ENCODE measurements around the gene CD300A. TPM values are rescaled to one million over a fixed set of nuclear protein-coding genes. Genes with fewer than 3 reads are reported as not detected.

CD300A gene
- total RNA-seq, 2 donors from 2014 or later = not detected

GRCh38 chr17:74473294-74473693 is 6.9 kb downstream of the CD300A start:
- TF ChIP-seq CTCF (conservative IDR thresholded peaks at IDR 0.05) = no peak
- no peaks in the 10 kb centered on the region for H3K27me3 ChIP-seq (ENCODE audit: control insufficient read depth, insufficient read depth, low read length, poor library complexity, severe bottlenecking)
- Mint-ChIP-seq H3K9me3 (peaks cover 24% of the 10 kb centered on the region), H3K4me1 (no peaks in the 10 kb centered on the region), H3K27ac (no peak overlapping the region), H3K36me3 (ENCODE audit: low read depth) (no peaks in the 10 kb centered on the region), H3K4me3 (no peak overlapping the region), H3K27me3 (ENCODE audit: insufficient read depth) (peaks cover 20% of the 10 kb centered on the region)
- H3K9me3 ChIP-seq (ENCODE audit: control insufficient read depth, low read length) = peaks cover 14% of the 10 kb centered on the region
- H3K9ac ChIP-seq (ENCODE audit: extremely low read depth, low read length, poor library complexity, severe bottlenecking) = no peak overlapping the region
- no peak overlapping the region for H3K27ac ChIP-seq (ENCODE audit: low read depth, low read length)
- H3K36me3 ChIP-seq (ENCODE audit: control insufficient read depth, insufficient read depth, low read length) = no peaks in the 10 kb centered on the region
- H3K4me3 ChIP-seq (ENCODE audit: low read length) = no peak overlapping the region
- H3K4me1 ChIP-seq (ENCODE audit: control insufficient read depth, insufficient read depth, low read length) = no peaks in the 10 kb centered on the region
- 90 to 100% methylated on average over 5 to 8 of the region's 8 CpGs for WGBS, 2 experiments (ENCODE audit: insufficient coverage in 1 of 2, insufficient read length in 1 of 2)
- no peak for DNase-seq

- Mint-ChIP-seq H3K9me3 (peaks cover 24% of the 10 kb centered on the region), H3K27me3 (ENCODE audit: insufficient read depth) (peaks cover 27% of the 10 kb centered on the region), H3K4me1 (no peaks in the 10 kb centered on the region), H3K27ac (no peak overlapping the region), H3K36me3 (ENCODE audit: low read depth) (no peaks in the 10 kb centered on the region), H3K4me3 (no peak overlapping the region)
- Histone ChIP-seq H3K4me1 (ENCODE audit: control insufficient read depth, insufficient read depth, low read length) (no peaks in the 10 kb centered on the region), H3K27ac (ENCODE audit: low read depth, low read length) (no peak overlapping the region), H3K9ac (ENCODE audit: extremely low read depth, low read length, poor library complexity, severe bottlenecking) (no peak overlapping the region), H3K9me3 (ENCODE audit: control insufficient read depth, low read length) (peaks cover 14% of the 10 kb centered on the region), H3K36me3 (ENCODE audit: control insufficient read depth, insufficient read depth, low read length) (no peaks in the 10 kb centered on the region), H3K27me3 (ENCODE audit: control insufficient read depth, insufficient read depth, low read length, poor library complexity, severe bottlenecking) (no peaks in the 10 kb centered on the region), H3K4me3 (ENCODE audit: low read length) (no peak overlapping the region)
- WGBS, 2 experiments (ENCODE audit: insufficient coverage in 1 of 2, insufficient read length in 1 of 2) = 85 to 86% methylated on average over 5 to 9 of the region's 9 CpGs
- DNase-seq = no peak
- no peak for TF ChIP-seq CTCF (conservative IDR thresholded peaks at IDR 0.05)
Measured at GRCh38 chr17:74474043-74474792, 7.8 kb downstream of the CD300A start.

GRCh38 chr17:74475189-74475588 is 8.8 kb downstream of the CD300A start:
- H3K4me1 ChIP-seq (ENCODE audit: control insufficient read depth, insufficient read depth, low read length) = no peaks in the 10 kb centered on the region
- Mint-ChIP-seq H3K27ac (no peak overlapping the region), H3K4me1 (no peaks in the 10 kb centered on the region), H3K9me3 (peaks cover 24% of the 10 kb centered on the region), H3K4me3 (no peak overlapping the region), H3K27me3 (ENCODE audit: insufficient read depth) (peaks cover 31% of the 10 kb centered on the region), H3K36me3 (ENCODE audit: low read depth) (no peaks in the 10 kb centered on the region)
- H3K27me3 ChIP-seq (ENCODE audit: control insufficient read depth, insufficient read depth, low read length, poor library complexity, severe bottlenecking) = no peaks in the 10 kb centered on the region
- TF ChIP-seq CTCF (conservative IDR thresholded peaks at IDR 0.05) = no peak
- no peak overlapping the region for H3K27ac ChIP-seq (ENCODE audit: low read depth, low read length)
- H3K9me3 ChIP-seq (ENCODE audit: control insufficient read depth, low read length) = peaks cover 14% of the 10 kb centered on the region
- DNase-seq = no peak
- H3K9ac ChIP-seq (ENCODE audit: extremely low read depth, low read length, poor library complexity, severe bottlenecking) = no peak overlapping the region
- H3K4me3 ChIP-seq (ENCODE audit: low read length) = no peak overlapping the region
- 68 to 95% methylated on average over 2 to 4 of the region's 4 CpGs for WGBS, 2 experiments (ENCODE audit: insufficient coverage in 1 of 2, insufficient read length in 1 of 2)
- no peaks in the 10 kb centered on the region for H3K36me3 ChIP-seq (ENCODE audit: control insufficient read depth, insufficient read depth, low read length)

Measured in endodermal cell (in vitro differentiated cells).